GM13976 (cell line): ENCODE results near the gene FOXC2.

ENCODE experiments used
- DNase-seq: peaks from one replicate; pipeline ENCODE4 v3.0.0; 2012; ENCODE audit warnings: low spot score
- in situ Hi-C: fragments of 300-500 bp; cut with MboI; formaldehyde crosslinking; loops from one replicate; pipeline ENCODE4 v1.12.0; 2022; ENCODE audit warnings: low sequenced_read_pairs, mixed read lengths, inconsistent platforms; ENCODE audit not compliant: unreplicated experiment
- TF ChIP-seq, protein P1 (sequence below): IDR thresholded peaks from 2 replicates; pipeline ENCODE4 v1.5.1; 2012; ENCODE audit warnings: borderline replicate concordance, mild to moderate bottlenecking; ENCODE audit not compliant: insufficient read depth; ENCODE audit errors: extremely low read depth, missing control alignments, control extremely low read depth

FOXC2 gene

GRCh38 chr16:86537486-86537885 is 29.1 kb upstream of the FOXC2 start:
- TF ChIP-seq, protein P1, sequence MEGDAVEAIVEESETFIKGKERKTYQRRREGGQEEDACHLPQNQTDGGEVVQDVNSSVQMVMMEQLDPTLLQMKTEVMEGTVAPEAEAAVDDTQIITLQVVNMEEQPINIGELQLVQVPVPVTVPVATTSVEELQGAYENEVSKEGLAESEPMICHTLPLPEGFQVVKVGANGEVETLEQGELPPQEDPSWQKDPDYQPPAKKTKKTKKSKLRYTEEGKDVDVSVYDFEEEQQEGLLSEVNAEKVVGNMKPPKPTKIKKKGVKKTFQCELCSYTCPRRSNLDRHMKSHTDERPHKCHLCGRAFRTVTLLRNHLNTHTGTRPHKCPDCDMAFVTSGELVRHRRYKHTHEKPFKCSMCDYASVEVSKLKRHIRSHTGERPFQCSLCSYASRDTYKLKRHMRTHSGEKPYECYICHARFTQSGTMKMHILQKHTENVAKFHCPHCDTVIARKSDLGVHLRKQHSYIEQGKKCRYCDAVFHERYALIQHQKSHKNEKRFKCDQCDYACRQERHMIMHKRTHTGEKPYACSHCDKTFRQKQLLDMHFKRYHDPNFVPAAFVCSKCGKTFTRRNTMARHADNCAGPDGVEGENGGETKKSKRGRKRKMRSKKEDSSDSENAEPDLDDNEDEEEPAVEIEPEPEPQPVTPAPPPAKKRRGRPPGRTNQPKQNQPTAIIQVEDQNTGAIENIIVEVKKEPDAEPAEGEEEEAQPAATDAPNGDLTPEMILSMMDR = no peak
- no peak for DNase-seq
- in situ Hi-C loops = no loop called here

DNA sequence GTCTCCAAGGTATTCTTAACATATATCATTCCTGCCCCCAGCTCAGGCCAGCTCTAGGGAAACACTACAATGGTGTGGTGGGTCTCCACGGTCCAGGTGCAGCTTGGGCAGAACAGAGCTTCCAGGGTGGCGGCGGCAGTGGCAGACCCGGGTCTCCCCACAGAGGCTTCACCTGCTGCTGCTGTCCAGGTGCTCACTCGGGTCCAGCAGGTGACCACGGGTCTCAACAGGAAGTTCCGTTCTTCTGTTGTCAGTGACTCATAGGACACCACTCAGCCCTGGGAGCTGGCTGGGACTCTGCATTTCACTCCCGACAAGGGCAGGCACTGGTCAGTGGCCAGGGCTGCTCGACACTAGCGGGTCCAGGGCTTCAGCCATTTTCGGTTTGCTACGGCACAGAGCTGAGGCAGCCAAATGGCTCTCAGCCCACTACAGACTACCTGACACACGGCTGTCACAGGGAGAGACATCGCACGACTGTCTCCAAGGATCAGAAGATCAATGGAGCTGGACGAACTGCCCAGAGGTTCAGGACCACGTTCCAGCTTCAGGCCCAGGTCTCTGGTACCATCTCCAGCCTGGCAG is 28.3 kb upstream of the FOXC2 start:
- TF ChIP-seq, protein P1 = no peak
- in situ Hi-C loops = no loop called here
- DNase-seq = no peak

DNA sequence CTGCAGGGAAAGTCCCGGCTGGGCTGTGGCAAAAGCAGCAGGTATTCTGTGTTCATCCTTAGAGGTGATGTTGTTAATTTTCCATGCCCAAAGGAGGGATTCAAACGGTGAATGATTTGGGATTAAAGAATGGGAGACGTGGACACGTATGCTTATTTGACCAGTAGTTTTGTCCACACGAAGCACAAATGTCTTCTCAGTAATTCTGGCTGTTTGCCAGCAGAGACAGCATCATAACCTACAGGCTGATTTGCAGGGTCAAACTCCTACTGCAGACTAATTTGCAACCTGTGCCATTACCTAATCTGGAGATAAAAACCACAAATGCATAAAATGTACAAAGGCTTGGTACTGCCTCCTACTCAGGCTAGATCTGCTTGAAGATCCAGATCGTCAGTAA is 25.7 kb upstream of the FOXC2 start:
- in situ Hi-C loops = no loop called here
- TF ChIP-seq, protein P1 = no peak
- DNase-seq = no peak

DNA sequence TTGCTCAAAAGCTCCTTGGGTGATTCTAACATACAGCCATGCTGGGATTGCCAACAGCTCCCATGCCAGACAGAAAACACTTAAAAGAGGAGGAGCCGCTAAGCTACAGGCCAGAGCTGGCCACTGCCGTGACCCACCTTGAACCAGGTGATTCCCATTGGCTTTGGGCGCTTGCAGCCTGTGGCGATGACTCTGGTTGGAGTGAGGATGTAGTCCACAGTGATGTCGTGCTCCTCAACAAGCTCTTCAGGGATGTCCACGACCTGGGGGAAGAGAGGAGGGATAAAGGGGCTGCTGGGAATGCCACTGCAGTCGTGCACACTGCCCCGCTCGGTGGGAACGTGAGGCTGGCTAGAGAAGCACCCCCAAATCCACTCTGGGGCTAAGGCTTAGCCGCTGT is 25.1 kb upstream of the FOXC2 start:
- DNase-seq = no peak
- TF ChIP-seq, protein P1 = no peak
- in situ Hi-C loops = no loop called here

DNA sequence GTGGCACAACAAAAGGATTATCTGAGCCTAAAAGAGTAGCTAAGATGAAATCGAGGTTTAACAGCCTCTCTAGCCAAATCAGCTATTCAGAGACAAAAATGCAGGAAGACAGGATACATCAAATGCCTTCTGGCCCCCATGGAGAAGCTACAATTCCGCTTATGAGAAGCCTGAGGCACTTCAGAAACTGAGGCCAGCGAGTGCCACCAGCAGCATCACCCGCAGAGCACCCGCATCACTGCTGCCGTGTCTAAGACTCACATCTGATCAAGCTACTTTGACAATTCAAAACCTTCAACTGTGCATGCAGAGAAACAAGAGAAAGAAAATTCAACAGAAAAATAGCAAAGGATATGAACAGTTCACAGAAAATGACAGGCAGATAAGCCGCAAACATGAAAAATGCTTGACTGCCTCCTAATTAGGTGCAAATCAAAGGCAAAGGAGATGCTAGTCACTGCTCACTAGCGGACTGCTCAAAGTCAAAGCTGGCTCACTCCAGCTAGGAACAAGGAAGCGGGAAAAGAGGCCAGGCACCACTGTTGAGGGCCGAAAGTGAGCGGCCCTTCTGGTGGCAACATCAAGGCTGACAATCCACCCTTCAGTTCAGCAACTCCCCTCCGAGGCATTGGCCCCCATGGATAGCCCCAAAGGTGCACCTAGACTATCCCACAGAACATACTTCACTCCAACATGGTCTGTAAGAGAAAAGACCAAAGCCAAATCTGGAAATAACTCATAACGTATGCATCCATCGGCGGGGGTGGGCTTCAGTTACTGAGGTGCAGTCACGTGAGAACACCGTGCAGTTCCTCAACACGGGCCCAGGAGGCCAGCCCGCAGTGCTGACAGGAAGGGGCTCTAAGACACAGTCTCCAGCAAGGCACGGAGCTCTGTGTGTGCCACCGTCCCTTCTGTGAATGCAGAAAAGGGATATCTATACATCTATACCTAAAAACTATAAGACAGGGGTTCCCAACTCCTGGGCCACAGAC is 23.6 kb upstream of the FOXC2 start:
- no peak for DNase-seq
- TF ChIP-seq, protein P1 = no peak
- in situ Hi-C loops = no loop called here

DNA sequence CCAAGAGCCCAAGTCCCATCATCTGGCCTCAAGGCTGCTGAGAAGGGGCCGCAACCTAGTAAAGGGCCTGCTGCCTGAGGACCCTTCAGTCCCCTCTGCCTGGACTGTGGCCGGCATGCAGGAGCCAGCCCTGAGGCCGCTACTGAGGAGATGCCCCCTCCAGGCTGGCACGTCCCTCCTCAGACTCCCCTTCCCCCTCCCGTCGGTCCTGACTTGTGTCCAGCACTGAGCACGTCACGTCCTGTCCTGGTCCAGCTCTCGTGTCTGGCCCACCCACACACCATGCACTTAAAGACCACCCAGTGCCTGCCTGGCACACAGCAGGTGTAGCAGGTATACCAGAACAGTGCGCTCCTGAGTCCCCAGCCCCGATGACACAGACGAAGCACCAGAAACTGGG is 21.1 kb upstream of the FOXC2 start:
- TF ChIP-seq, protein P1 = no peak
- in situ Hi-C loops = no loop called here
- DNase-seq = no peak
